ENCODE data around the gene EEF1G. TPM values are rescaled to one million over a fixed set of nuclear protein-coding genes. Genes with fewer than 3 reads are reported as not detected.
A peak's percentile ranks its signal among the peaks of the same experiment; 100 is the strongest.

The EEF1G gene
- total RNA-seq, 1 donor from 2014 or later: 1,154 TPM

DNA sequence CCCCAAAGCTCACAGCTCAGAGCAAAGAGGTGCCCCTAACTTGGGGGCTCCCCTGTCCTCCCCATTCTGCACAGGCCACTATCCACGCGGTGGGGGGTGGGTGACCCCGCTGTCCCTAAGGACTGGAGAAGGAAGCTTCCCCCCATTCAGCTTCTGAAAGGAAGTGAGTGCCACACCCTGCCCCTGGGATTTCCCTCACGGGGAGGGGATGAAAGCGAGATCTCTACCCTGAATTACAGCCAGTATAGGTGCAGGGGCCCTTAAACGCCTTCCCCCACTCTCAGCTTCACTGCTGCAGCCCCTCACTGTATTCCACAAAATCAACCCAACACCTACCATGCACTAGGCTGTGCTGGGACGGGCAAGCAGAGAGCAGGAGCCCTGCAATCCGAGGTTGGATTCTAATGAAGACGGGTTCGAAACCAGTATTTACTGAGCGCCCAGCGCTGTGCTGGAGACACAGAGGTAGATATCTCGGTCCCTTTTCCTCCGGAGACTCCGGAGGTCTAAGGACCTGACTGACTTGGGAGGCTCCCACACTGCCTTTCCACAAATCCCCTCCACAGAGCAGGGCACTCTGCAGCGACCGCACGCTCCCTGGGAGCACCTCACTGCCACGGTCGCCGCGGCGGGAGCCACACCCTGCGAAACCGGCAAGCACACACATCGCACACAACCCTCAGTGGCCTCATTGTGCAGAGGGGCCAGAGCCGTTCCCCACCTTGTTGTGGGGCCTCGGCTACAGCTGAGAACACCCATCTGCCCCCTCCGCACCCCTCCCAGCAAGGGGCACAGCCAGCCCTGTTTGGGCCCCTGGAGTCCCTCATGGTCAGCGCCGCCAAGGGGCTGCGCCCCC is 28.9 kb downstream of the EEF1G start:
- H3K4me1 Mint-ChIP-seq (ENCODE audit: low read depth): peaks cover 63% of the 10 kb centered on the region
- H3K4me3 Mint-ChIP-seq: peak overlapping the region; percentile 97
- no peak for DNase-seq (ENCODE audit: low spot score)
- no peaks in the 10 kb centered on the region for H3K9me3 Mint-ChIP-seq
- intact Hi-C loops (cut with micrococcal nuclease): loop anchor here (1.0 to 5.0 kb wide), 3 partner anchors 15 to 48 kb away; partner anchors contain the start of gene EEF1G
- H3K27me3 Mint-ChIP-seq (ENCODE audit: insufficient read depth): peaks cover 10% of the 10 kb centered on the region
- H3K27ac Mint-ChIP-seq: peak overlapping the region; percentile 95
- H3K36me3 Mint-ChIP-seq (ENCODE audit: low read depth): no peaks in the 10 kb centered on the region

DNA sequence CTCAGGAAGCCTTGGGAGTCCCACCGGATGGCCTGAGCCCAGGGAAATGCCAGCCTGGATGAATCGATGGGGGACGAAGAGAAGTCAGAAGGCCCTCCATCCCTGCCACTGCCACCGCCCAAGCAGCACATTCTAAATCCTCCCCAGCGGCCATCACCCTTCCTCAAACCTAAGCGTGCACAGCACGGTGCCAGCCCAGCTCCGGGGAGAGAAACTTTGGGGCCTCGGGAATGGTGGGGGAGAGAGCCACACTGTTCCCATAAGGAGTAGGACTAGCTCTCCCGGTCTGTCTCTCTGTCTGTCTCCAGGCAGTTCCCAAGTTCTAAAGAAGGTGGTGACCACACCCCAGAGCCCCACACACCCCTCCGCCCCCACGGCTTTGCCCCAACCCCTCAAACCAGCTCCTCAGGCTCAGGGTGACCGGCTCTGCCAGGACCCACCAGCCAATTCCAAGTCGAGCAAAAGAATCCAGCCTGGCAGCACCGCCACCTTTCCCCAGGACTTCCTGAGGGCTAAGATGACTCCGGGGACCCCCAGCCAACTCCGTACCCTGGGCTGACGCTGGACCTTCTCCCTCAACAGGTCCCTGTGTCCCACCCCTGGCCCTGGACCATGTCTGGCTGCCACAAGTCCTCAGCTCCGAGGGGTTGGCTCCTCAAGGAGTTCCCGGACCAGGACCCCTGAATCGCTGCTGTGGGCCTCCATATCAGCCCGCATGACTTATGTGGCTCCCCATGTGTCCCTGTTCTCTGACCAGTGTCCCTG is 29.8 kb downstream of the EEF1G start:
- peaks cover 70% of the 10 kb centered on the region for H3K4me1 Mint-ChIP-seq (ENCODE audit: low read depth)
- peaks cover 6% of the 10 kb centered on the region for H3K27me3 Mint-ChIP-seq (ENCODE audit: insufficient read depth)

GRCh38 chr11:62542750-62543567 is 30.7 kb downstream of the EEF1G start:
- H3K4me3 Mint-ChIP-seq: peak overlapping the region; percentile 97
- peak overlapping the region; percentile 95 for H3K27ac Mint-ChIP-seq
- peaks cover 75% of the 10 kb centered on the region for H3K4me1 Mint-ChIP-seq (ENCODE audit: low read depth)
- H3K27me3 Mint-ChIP-seq (ENCODE audit: insufficient read depth): peaks cover 3% of the 10 kb centered on the region
- peak; percentile 69 for DNase-seq (ENCODE audit: low spot score)
- H3K36me3 Mint-ChIP-seq (ENCODE audit: low read depth): no peaks in the 10 kb centered on the region
- intact Hi-C loops (cut with micrococcal nuclease): loop anchor here (1.0 to 5.0 kb wide), 4 partner anchors 8 to 163 kb away; no protein-coding TSS in a partner anchor
- H3K9me3 Mint-ChIP-seq: no peaks in the 10 kb centered on the region

More for the DNA sequence above, 29.8 kb downstream of the EEF1G start:
- Mint-ChIP-seq H3K4me3 (peak overlapping the region; percentile 97), H3K9me3 (no peaks in the 10 kb centered on the region), H3K27ac (peak overlapping the region; percentile 95), H3K36me3 (ENCODE audit: low read depth) (no peaks in the 10 kb centered on the region)
- DNase-seq (ENCODE audit: low spot score): no peak
- intact Hi-C loops (cut with micrococcal nuclease): loop anchor here (1.0 to 5.0 kb wide), 3 partner anchors 7 to 164 kb away; no protein-coding TSS in a partner anchor

DNA sequence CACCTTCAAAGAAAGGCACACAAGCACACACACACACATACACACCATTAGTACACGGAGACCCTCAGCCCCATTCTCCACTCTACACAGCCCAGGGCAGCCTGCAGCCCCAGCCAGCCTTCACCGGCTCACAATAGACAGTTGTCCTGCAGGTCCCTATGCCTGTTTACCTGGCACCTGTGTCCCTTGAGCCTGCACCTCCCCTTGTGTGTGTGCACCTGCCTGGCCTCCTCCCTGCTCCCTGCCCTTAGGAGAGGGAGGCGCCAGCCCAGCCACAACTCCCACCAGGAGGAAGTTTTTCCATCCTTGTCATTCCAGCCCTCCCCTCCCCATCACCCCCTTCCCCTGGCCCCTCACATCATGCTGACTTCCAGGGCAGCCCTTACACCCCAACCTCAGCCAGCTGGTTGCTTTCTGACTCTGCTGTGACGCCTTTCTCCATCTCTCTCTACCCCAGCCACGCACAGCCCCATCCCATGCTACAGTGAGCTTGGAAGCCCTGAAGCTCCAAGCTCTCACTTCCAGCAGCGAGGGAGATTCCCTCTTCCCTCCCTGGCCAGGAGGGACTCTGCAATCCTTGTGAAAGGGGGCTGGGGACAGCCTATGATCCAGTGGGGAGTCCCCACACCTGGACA is 31.5 kb downstream of the EEF1G start:
- H3K36me3 Mint-ChIP-seq (ENCODE audit: low read depth): peaks cover 2% of the 10 kb centered on the region
- intact Hi-C loops (cut with micrococcal nuclease): loop anchor here (1.0 to 5.0 kb wide), 2 partner anchors 45 to 118 kb away; no protein-coding TSS in a partner anchor
- H3K4me3 Mint-ChIP-seq: peak overlapping the region; percentile 97
- H3K4me1 Mint-ChIP-seq (ENCODE audit: low read depth): peaks cover 68% of the 10 kb centered on the region
- no peak for DNase-seq (ENCODE audit: low spot score)
- no peaks in the 10 kb centered on the region for H3K27me3 Mint-ChIP-seq (ENCODE audit: insufficient read depth)
- peak overlapping the region; percentile 24 for H3K27ac Mint-ChIP-seq
- H3K9me3 Mint-ChIP-seq: no peaks in the 10 kb centered on the region

- peaks cover 67% of the 10 kb centered on the region for H3K4me1 Mint-ChIP-seq (ENCODE audit: low read depth)
- no peaks in the 10 kb centered on the region for H3K9me3 Mint-ChIP-seq
- intact Hi-C loops (cut with micrococcal nuclease): loop anchor here (5.0 kb wide), 1 partner anchor 44 kb away; no protein-coding TSS in a partner anchor
Observed at GRCh38 chr11:62540804-62541701, 32.6 kb downstream of the EEF1G start.

DNA sequence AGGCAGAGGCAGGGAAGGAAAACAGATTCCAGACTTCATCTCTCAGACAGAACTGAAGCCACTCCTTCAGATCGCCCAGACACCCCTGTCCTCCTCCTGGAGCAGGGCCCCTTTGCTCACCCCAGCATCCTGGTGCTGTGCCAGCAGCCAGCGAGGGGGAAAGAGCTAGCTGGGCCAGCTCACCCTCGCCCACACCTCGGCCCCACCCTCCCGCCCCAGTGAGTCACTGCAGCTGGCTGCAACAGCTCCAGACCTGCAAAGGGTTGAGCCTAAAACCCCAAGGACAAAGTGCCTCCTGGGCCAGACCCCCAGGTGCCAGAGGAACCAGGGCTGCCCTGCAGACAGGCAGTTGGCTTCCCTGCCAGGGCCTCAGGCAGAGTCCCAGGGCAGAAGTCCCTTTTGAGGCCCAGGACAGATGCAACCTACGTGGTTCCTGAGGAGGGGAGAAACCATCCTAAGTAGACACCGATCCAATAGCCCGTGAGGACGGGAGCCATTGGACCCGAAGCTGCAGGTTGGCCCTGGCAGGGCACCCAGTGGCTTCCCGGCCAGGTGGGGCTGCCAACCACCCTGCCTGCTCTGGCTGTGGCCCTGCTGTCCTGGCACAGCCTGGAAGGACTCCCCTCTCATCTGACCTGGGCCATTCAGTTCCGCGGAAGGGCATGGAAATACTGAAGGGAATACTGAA is 34.3 kb downstream of the EEF1G start:
- intact Hi-C loops (cut with micrococcal nuclease): no loop called here
- Mint-ChIP-seq H3K27me3 (ENCODE audit: insufficient read depth) (no peaks in the 10 kb centered on the region), H3K4me1 (ENCODE audit: low read depth) (peaks cover 54% of the 10 kb centered on the region), H3K36me3 (ENCODE audit: low read depth) (peaks cover 13% of the 10 kb centered on the region), H3K9me3 (no peaks in the 10 kb centered on the region), H3K27ac (peak overlapping the region; percentile 63), H3K4me3 (peak overlapping the region; percentile 33)
- no peak for DNase-seq (ENCODE audit: low spot score)

More at GRCh38 chr11:62540804-62541701, 32.6 kb downstream of the EEF1G start:
- no peak for DNase-seq (ENCODE audit: low spot score)
- peak overlapping the region; percentile 97 for H3K4me3 Mint-ChIP-seq
- peak overlapping the region; percentile 87 for H3K27ac Mint-ChIP-seq
- no peaks in the 10 kb centered on the region for H3K27me3 Mint-ChIP-seq (ENCODE audit: insufficient read depth)
- H3K36me3 Mint-ChIP-seq (ENCODE audit: low read depth): peaks cover 6% of the 10 kb centered on the region

- Mint-ChIP-seq H3K27me3 (ENCODE audit: insufficient read depth) (no peaks in the 10 kb centered on the region), H3K9me3 (no peaks in the 10 kb centered on the region), H3K4me1 (ENCODE audit: low read depth) (peaks cover 47% of the 10 kb centered on the region), H3K36me3 (ENCODE audit: low read depth) (peaks cover 18% of the 10 kb centered on the region), H3K27ac (peak overlapping the region; percentile 63), H3K4me3 (peak overlapping the region; percentile 33)
- no peak for DNase-seq (ENCODE audit: low spot score)
- intact Hi-C loops (cut with micrococcal nuclease): no loop called here
Observed at GRCh38 chr11:62538470-62539237, 35.0 kb downstream of the EEF1G start.

- Mint-ChIP-seq H3K9me3 (no peaks in the 10 kb centered on the region), H3K36me3 (ENCODE audit: low read depth) (peaks cover 37% of the 10 kb centered on the region), H3K4me3 (no peak overlapping the region), H3K27ac (no peak overlapping the region), H3K4me1 (ENCODE audit: low read depth) (peaks cover 30% of the 10 kb centered on the region), H3K27me3 (ENCODE audit: insufficient read depth) (no peaks in the 10 kb centered on the region)
- intact Hi-C loops (cut with micrococcal nuclease): no loop called here
- DNase-seq (ENCODE audit: low spot score): no peak
Observed at GRCh38 chr11:62536301-62536957, 37.3 kb downstream of the EEF1G start.

GRCh38 chr11:62535802-62536201 is 37.9 kb downstream of the EEF1G start:
- Mint-ChIP-seq H3K4me3 (no peak overlapping the region), H3K36me3 (ENCODE audit: low read depth) (peaks cover 43% of the 10 kb centered on the region), H3K4me1 (ENCODE audit: low read depth) (peaks cover 24% of the 10 kb centered on the region), H3K27ac (no peak overlapping the region), H3K27me3 (ENCODE audit: insufficient read depth) (no peaks in the 10 kb centered on the region), H3K9me3 (no peaks in the 10 kb centered on the region)
- no peak for DNase-seq (ENCODE audit: low spot score)
- intact Hi-C loops (cut with micrococcal nuclease): no loop called here

Data from activated T-helper 1 cell treated with anti-CD3 and anti-CD28 coated beads, Interleukin-12 subunit alpha, Interleukin-12 subunit beta, Interleukin-2, Interleukin-4 antibody, amounts not matched to agents 30 ng/mL and 10 ng/mL and 1 ng/mL, durations not matched to agents 14 hours and 24 hours and 36 hours (primary cell).